ENCODE results near the gene WDR27.

Gene WDR27

DNA sequence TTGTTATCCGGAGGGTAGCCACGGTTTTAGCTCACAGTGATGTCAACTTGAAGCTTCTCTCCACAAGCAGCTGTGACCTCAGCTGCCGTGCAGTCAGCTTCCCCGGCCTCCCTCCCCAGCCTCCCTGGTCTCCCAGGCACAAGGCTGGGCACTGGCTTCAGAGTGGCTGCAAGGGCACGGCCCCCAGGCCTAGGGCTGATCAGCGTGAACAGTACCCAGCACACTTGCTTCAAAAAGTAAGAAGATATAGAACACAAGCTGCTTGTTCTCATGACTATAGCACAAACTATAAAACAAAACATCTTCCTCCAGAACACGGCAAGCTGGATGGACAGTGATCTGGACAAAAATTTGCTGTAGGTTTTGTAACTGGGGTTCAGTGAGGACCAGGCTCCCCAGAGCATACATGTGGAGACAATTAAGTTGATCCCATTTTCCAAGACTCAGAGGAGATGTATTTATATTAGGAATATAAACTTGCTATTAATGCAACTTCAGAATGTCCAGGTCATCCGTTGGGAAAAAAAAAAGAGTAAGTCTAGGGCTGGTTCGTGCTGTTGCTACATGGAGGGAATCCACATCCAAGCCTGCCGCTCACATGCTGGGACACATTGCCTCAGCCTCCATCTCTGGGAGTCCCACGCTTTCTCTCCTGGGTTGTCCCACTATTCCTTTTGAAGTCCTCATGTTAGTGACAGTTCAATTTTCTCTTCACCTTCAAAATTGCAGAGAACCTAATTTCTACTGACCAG lies 248.8 kb downstream of the WDR27 start:
- H3K27ac Mint-ChIP-seq = no peak overlapping the region
- TF ChIP-seq, protein P1, sequence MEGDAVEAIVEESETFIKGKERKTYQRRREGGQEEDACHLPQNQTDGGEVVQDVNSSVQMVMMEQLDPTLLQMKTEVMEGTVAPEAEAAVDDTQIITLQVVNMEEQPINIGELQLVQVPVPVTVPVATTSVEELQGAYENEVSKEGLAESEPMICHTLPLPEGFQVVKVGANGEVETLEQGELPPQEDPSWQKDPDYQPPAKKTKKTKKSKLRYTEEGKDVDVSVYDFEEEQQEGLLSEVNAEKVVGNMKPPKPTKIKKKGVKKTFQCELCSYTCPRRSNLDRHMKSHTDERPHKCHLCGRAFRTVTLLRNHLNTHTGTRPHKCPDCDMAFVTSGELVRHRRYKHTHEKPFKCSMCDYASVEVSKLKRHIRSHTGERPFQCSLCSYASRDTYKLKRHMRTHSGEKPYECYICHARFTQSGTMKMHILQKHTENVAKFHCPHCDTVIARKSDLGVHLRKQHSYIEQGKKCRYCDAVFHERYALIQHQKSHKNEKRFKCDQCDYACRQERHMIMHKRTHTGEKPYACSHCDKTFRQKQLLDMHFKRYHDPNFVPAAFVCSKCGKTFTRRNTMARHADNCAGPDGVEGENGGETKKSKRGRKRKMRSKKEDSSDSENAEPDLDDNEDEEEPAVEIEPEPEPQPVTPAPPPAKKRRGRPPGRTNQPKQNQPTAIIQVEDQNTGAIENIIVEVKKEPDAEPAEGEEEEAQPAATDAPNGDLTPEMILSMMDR (IDR thresholded peaks at IDR 0.05) = no peak

DNA sequence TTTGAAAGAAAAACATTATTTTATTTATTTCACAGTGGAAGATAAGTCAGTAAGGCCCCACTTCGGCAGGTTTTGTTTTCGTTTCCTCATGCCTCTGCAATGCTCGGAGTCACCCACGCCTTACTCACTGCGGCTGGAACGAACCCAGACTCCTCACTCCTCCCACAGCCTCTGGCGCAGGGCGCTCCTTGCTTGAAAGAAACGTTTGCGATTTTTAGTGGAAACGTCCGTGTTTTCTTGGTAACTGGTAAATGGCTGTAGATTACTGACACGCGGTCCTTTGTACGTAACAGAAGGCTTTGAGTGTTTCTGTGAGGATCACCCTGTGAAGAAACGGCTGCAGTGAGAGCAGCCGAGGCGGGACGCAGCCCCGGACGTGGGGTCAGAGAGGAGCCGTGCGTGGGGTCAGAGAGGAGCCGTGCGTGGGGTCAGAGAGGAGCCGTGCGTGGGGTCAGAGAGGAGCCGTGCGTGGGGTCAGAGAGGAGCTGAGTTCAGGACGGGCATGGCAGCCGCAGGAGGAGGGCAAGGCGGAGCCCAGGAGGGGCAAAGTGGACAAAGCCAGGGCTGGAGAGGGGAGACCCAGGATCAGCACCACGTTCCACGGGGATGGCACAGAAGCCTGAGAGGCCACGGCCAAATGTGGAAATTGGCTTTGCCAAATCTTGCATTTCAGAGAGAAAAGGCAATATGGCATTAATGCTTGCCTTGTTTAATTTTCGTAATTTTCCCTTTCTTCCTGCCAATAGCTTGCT lies 249.5 kb downstream of the WDR27 start:
- Mint-ChIP-seq H3K9me3 (no peaks in the 10 kb centered on the region), H3K4me3 (no peak overlapping the region), H3K27ac (peak overlapping the region; percentile 92), H3K36me3 (ENCODE audit: low read depth) (no peaks in the 10 kb centered on the region), H3K27me3 (ENCODE audit: low read depth, poor library complexity) (peaks cover 4% of the 10 kb centered on the region), H3K4me1 (peaks cover 5% of the 10 kb centered on the region)
- DNase-seq = no peak
- TF ChIP-seq, protein P1 (IDR thresholded peaks at IDR 0.05) = no peak

More for the DNA sequence above, 248.8 kb downstream of the WDR27 start:
- DNase-seq = no peak
- Mint-ChIP-seq H3K9me3 (peaks cover under 1% of the 10 kb centered on the region), H3K27me3 (ENCODE audit: low read depth, poor library complexity) (peaks cover 4% of the 10 kb centered on the region), H3K4me3 (no peak overlapping the region), H3K4me1 (peaks cover 5% of the 10 kb centered on the region), H3K36me3 (ENCODE audit: low read depth) (peaks cover under 1% of the 10 kb centered on the region)

DNA sequence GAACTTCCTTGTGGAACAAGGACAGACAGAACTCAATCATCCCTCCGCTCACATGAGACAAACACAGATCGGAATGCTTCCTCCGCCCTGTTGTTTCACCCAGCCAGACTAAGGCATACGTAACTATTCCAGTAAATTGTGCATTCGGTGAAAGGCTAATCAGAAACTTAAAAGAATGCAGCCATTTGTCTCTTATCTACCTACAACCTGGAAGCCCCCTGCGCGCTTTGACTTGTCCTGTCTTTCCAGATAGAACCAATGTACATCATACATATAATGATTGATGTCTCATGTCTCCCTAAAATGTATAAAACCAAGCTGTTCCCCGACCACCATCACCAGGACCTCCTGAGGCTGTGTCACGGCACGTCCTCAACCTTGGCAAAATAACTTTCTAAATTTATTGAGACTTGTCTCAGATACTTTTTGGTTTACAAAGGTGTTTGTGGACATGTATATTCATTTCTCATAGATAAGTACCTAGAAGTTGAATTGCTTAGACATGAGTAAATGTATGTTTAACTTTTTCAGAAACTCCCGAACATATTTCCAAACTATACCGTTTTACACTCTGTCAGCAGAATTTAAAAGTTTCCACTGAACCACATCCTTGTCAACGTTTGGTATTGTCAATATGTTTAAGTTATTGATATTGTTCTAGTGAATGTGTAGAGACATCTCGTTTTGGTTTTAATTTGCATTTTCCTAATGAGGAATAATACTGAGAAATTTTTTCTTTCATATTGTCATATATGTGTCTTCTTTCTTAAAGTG lies 250.6 kb downstream of the WDR27 start:
- no peak for DNase-seq
- TF ChIP-seq, protein P1 (IDR thresholded peaks at IDR 0.05) = no peak
- no peak overlapping the region for H3K27ac Mint-ChIP-seq
- H3K9me3 Mint-ChIP-seq = no peaks in the 10 kb centered on the region
- H3K4me1 Mint-ChIP-seq = peaks cover 5% of the 10 kb centered on the region
- H3K4me3 Mint-ChIP-seq = no peak overlapping the region
- no peaks in the 10 kb centered on the region for H3K36me3 Mint-ChIP-seq (ENCODE audit: low read depth)
- peaks cover 4% of the 10 kb centered on the region for H3K27me3 Mint-ChIP-seq (ENCODE audit: low read depth, poor library complexity)

DNA sequence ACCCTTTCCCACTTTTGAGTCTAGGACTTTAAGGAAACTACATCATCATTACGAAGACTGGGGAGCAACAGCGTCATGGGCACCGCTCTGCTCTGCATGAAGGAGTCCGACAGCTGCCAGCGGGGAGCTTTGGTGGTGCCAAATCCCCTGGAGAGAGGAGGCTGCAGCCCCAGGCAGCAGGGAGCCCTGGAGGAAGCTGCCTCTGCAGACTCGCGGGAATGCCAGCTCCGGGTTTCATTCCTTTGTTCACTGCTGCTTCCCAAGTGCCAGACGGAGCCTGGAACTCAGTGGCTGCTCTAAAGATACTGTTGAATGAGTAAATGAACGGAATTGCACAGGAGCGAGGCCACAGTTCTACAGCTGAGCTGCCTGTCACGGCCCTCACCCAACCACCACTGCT lies 251.7 kb downstream of the WDR27 start:
- Mint-ChIP-seq H3K27ac (no peak overlapping the region), H3K4me3 (no peak overlapping the region), H3K9me3 (no peaks in the 10 kb centered on the region), H3K36me3 (ENCODE audit: low read depth) (no peaks in the 10 kb centered on the region), H3K27me3 (ENCODE audit: low read depth, poor library complexity) (peaks cover 4% of the 10 kb centered on the region), H3K4me1 (peaks cover 5% of the 10 kb centered on the region)
- DNase-seq = no peak
- TF ChIP-seq, protein P1 (IDR thresholded peaks at IDR 0.05) = no peak

DNA sequence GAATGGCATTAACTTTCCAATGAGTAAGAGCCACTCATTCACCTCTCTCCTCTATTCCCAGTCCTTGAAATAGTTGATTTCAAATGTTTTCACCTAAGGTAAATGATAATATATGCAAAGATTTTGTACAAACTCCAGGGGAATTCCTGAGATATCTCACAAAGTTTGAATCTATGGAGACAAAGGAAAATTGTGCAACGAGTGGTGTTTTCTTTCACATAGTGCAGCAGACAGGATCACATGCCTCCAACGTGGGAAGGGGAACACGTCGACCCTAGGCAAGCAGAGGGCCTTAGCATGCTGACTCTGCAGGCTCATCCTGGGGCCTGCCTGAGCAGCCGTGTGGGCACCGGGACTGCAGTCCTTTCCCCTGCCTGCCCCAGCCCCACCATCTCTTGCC lies 252.6 kb downstream of the WDR27 start:
- DNase-seq = no peak
- peaks cover 6% of the 10 kb centered on the region for H3K27me3 Mint-ChIP-seq (ENCODE audit: low read depth, poor library complexity)
- peaks cover 5% of the 10 kb centered on the region for H3K4me1 Mint-ChIP-seq
- no peak overlapping the region for H3K4me3 Mint-ChIP-seq
- H3K36me3 Mint-ChIP-seq (ENCODE audit: low read depth) = no peaks in the 10 kb centered on the region
- TF ChIP-seq, protein P1 (IDR thresholded peaks at IDR 0.05) = no peak
- no peaks in the 10 kb centered on the region for H3K9me3 Mint-ChIP-seq
- no peak overlapping the region for H3K27ac Mint-ChIP-seq

Measured in nephron progenitor cell (in vitro differentiated cells).